Left lung (tissue), 10 donors: ENCODE measurements around the gene SLAMF6. TPM values are rescaled to one million over a fixed set of nuclear protein-coding genes. Genes with fewer than 3 reads are reported as not detected.

ENCODE experiments used
- ATAC-seq: fragments of 200-7000 bp; cut with Tn5 transposase; one replicate; pipeline ENCODE4 v1.9.1; 2020; ENCODE audit warnings: moderate library complexity
- DNase-seq, 4 donors: peaks; one replicate each; pipeline ENCODE4 v3.0.0-alpha.2; 2013 to 2020
- H3K27ac ChIP-seq, 2 donors: fragments of 200-600 bp; sonication (generic) in 1 of 2; one replicate each; pipeline versions ENCODE4 v1.5.0 to v1.8.0; 2020 to 2021
- H3K27me3 ChIP-seq, 2 donors: fragments of 200-600 bp; sonication (generic) in 1 of 2; one replicate each; pipeline versions ENCODE4 v1.5.0 to v1.8.0; 2020 to 2021
- H3K36me3 ChIP-seq, 2 donors: fragments of 200-600 bp; sonication (generic) in 1 of 2; one replicate each; pipeline versions ENCODE4 v1.5.0 to v1.8.0; 2020 to 2021
- H3K4me1 ChIP-seq, 2 donors: fragments of 200-600 bp; one replicate each; pipeline ENCODE4 v1.8.0; 2021
- H3K4me3 ChIP-seq, 2 donors: fragments of 200-600 bp; sonication (generic) in 1 of 2; one replicate each; pipeline versions ENCODE4 v1.5.0 to v1.8.0; 2020 to 2021; ENCODE audit warnings: mild to moderate bottlenecking in 1 of 2
- H3K9me3 ChIP-seq, 2 donors: fragments of 200-600 bp; sonication (generic) in 1 of 2; one replicate each; pipeline versions ENCODE4 v1.5.0 to v1.8.0; 2020 to 2021
- intact Hi-C, 2 donors: fragments of 100-400 bp; cut with DNase I; formaldehyde crosslinking; loops; one replicate each; pipeline versions ENCODE4 v1.11.2 to v1.14.2; 2022
- polyA plus RNA-seq, 6 donors: library from polyadenylated mRNA; unstranded; fragments of 120-200 nt; gene quantifications; one replicate each; pipeline ENCODE4 v1.2.1, GENCODE V29; 2013; ENCODE audit not compliant: insufficient read length in 6 of 6
- total RNA-seq, 2 donors: library from RNA; stranded (reverse); fragmentation: NEBNext Ultra II Directional; extraction: Animal tissue kit (Norgen Biotek cat#: 25700); gene quantifications; one replicate each; pipeline ENCODE4 v1.2.1, GENCODE V29; 2021
- TF ChIP-seq, protein P1 (sequence below), 2 donors: fragments of 200-600 bp; sonication (generic) in 1 of 2; IDR thresholded peaks; one replicate each; pipeline versions ENCODE4 v1.5.0 to v1.8.0; 2021; ENCODE audit warnings: antibody characterized with exemption in 2 of 2
- donor health status: DM: no; HTN: yes; CAD: no.
- donor health status: DM: no; HTN: no; CAD: no.

Gene SLAMF6
- total and polyA plus RNA-seq, 8 donors = 0.10 to 2.8 (median 0.57) TPM

- TF ChIP-seq, protein P1, sequence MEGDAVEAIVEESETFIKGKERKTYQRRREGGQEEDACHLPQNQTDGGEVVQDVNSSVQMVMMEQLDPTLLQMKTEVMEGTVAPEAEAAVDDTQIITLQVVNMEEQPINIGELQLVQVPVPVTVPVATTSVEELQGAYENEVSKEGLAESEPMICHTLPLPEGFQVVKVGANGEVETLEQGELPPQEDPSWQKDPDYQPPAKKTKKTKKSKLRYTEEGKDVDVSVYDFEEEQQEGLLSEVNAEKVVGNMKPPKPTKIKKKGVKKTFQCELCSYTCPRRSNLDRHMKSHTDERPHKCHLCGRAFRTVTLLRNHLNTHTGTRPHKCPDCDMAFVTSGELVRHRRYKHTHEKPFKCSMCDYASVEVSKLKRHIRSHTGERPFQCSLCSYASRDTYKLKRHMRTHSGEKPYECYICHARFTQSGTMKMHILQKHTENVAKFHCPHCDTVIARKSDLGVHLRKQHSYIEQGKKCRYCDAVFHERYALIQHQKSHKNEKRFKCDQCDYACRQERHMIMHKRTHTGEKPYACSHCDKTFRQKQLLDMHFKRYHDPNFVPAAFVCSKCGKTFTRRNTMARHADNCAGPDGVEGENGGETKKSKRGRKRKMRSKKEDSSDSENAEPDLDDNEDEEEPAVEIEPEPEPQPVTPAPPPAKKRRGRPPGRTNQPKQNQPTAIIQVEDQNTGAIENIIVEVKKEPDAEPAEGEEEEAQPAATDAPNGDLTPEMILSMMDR (IDR thresholded peaks at IDR 0.05) = no peak
- H3K27me3 ChIP-seq = no peaks in the 10 kb centered on the region
- no peak overlapping the region for H3K27ac ChIP-seq
- H3K9me3 ChIP-seq = no peaks in the 10 kb centered on the region
- intact Hi-C loops = no loop called here
- ATAC-seq (no peak), DNase-seq (no peak)
- no peak overlapping the region for H3K4me3 ChIP-seq
- no peaks in the 10 kb centered on the region for H3K36me3 ChIP-seq
- H3K4me1 ChIP-seq = no peaks in the 10 kb centered on the region
Observed at GRCh38 chr1:160467576-160467975, 55.5 kb downstream of the SLAMF6 start.

- intact Hi-C loops = no loop called here
- H3K27ac ChIP-seq = no peak overlapping the region
- no peaks in the 10 kb centered on the region for H3K4me1 ChIP-seq
- ATAC-seq (no peak), DNase-seq (no peak)
- no peaks in the 10 kb centered on the region for H3K36me3 ChIP-seq
- TF ChIP-seq, protein P1 (IDR thresholded peaks at IDR 0.05) = no peak
- H3K4me3 ChIP-seq = no peak overlapping the region
- H3K27me3 ChIP-seq = no peaks in the 10 kb centered on the region
- H3K9me3 ChIP-seq = no peaks in the 10 kb centered on the region
Observed at GRCh38 chr1:160466961-160467360, 56.1 kb downstream of the SLAMF6 start.

- intact Hi-C loops = no loop called here
- Histone ChIP-seq H3K27me3 (no peaks in the 10 kb centered on the region), H3K36me3 (no peaks in the 10 kb centered on the region), H3K4me1 (peaks cover 0 to 3% of the 10 kb centered on the region in 2 donors), H3K27ac (no peak overlapping the region), H3K4me3 (no peak overlapping the region), H3K9me3 (no peaks in the 10 kb centered on the region)
- DNase-seq (no peak), ATAC-seq (no peak)
- TF ChIP-seq, protein P1 (IDR thresholded peaks at IDR 0.05) = no peak
Observed at GRCh38 chr1:160465123-160465522, 57.9 kb downstream of the SLAMF6 start.

- intact Hi-C loops = no loop called here
- no peaks in the 10 kb centered on the region for H3K36me3 ChIP-seq
- no peak overlapping the region for H3K27ac ChIP-seq
- H3K4me1 ChIP-seq = peaks cover 0 to 3% of the 10 kb centered on the region in 2 donors
- no peaks in the 10 kb centered on the region for H3K9me3 ChIP-seq
- H3K27me3 ChIP-seq = no peaks in the 10 kb centered on the region
- TF ChIP-seq, protein P1 (IDR thresholded peaks at IDR 0.05) = no peak
- no peak for ATAC-seq
- no peak for DNase-seq
- no peak overlapping the region for H3K4me3 ChIP-seq
Observed at GRCh38 chr1:160460683-160461287, 62.3 kb downstream of the SLAMF6 start.

- no peaks in the 10 kb centered on the region for H3K27me3 ChIP-seq
- DNase-seq = no peak
- H3K4me3 ChIP-seq = no peak overlapping the region
- intact Hi-C loops = no loop called here
- TF ChIP-seq, protein P1 (IDR thresholded peaks at IDR 0.05) = no peak
- H3K4me1 ChIP-seq = peaks cover 0 to 3% of the 10 kb centered on the region in 2 donors
- no peak overlapping the region for H3K27ac ChIP-seq
- H3K9me3 ChIP-seq = no peaks in the 10 kb centered on the region
- no peak for ATAC-seq
- H3K36me3 ChIP-seq = no peaks in the 10 kb centered on the region
Observed at GRCh38 chr1:160460214-160460642, 62.8 kb downstream of the SLAMF6 start.
